Astrocyte of the cerebellum (primary cell): ENCODE results near the gene ZIC4.

ENCODE experiments used
- DNase-seq: peaks from one replicate; pipeline ENCODE4 v3.0.0-alpha.2; 2011; ENCODE audit warnings: low read depth
- H3K4me3 ChIP-seq: 2 replicates; pipeline ENCODE4 v1.5.1; 2011; ENCODE audit warnings: mild to moderate bottlenecking, low read depth, low read length, moderate library complexity
- CTCF ChIP-seq: IDR thresholded peaks from 2 replicates; pipeline ENCODE4 v1.5.1; 2012; ENCODE audit warnings: low read length, low read depth, moderate library complexity, mild to moderate bottlenecking; ENCODE audit errors: missing control alignments
- in situ Hi-C: cut with HindIII; loops from 2 replicates; pipeline ENCODE4 v1.10.0; 2017; ENCODE audit warnings: low sequenced_read_pairs

The ZIC4 gene

GRCh38 chr3:147359177-147360050, 46.9 kb downstream of the ZIC4 start:
- H3K4me3 ChIP-seq: no peak overlapping the region
- DNase-seq: no peak
- in situ Hi-C loops: no loop called here
- TF ChIP-seq CTCF: no peak

- in situ Hi-C loops: no loop called here
- H3K4me3 ChIP-seq: no peak overlapping the region
- TF ChIP-seq CTCF: no peak
- no peak for DNase-seq
These were observed 48.0 kb downstream of the ZIC4 start for GRCh38 chr3:147358144-147358992.

GRCh38 chr3:147356909-147357900, 49.1 kb downstream of the ZIC4 start:
- TF ChIP-seq CTCF: peak; percentile 65
- DNase-seq: no peak
- in situ Hi-C loops: no loop called here
- no peak overlapping the region for H3K4me3 ChIP-seq

GRCh38 chr3:147356145-147356908, 50.0 kb downstream of the ZIC4 start:
- no peak overlapping the region for H3K4me3 ChIP-seq
- in situ Hi-C loops: no loop called here
- no peak for DNase-seq
- TF ChIP-seq CTCF: no peak

GRCh38 chr3:147355753-147356090, 50.6 kb downstream of the ZIC4 start:
- in situ Hi-C loops: no loop called here
- no peak overlapping the region for H3K4me3 ChIP-seq
- no peak for TF ChIP-seq CTCF
- DNase-seq: no peak
